Measurements from ENCODE around the gene AKT1.

AKT1 gene

GRCh38 chr14:104784846-104785707, 10.5 kb downstream of the AKT1 start:
- DNase-seq = peak; percentile 70 to 85

GRCh38 chr14:104784218-104784568, 11.4 kb downstream of the AKT1 start:
- peak in 1 of 2 experiments; percentile 20 for DNase-seq

GRCh38 chr14:104783484-104784217, 11.9 kb downstream of the AKT1 start:
- no peak for DNase-seq

DNA sequence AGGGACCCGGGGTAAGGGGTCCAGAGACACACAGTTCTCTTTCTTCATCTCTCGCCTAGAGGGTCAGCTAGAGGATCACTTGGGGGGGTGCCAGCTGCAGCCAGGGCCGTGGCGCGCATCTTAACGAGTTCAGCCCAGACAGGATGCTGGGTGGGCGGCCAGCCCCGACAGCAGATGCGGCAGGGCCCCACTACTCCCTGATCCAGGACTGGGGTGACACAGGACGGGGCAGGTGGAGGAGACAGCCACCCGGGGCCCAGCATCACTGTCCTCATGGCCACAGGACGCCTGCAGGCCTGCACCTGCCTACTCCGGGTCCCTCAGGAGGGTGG, 12.8 kb downstream of the AKT1 start:
- DNase-seq = no peak

GRCh38 chr14:104782086-104782807, 13.3 kb downstream of the AKT1 start:
- DNase-seq = no peak

DNA sequence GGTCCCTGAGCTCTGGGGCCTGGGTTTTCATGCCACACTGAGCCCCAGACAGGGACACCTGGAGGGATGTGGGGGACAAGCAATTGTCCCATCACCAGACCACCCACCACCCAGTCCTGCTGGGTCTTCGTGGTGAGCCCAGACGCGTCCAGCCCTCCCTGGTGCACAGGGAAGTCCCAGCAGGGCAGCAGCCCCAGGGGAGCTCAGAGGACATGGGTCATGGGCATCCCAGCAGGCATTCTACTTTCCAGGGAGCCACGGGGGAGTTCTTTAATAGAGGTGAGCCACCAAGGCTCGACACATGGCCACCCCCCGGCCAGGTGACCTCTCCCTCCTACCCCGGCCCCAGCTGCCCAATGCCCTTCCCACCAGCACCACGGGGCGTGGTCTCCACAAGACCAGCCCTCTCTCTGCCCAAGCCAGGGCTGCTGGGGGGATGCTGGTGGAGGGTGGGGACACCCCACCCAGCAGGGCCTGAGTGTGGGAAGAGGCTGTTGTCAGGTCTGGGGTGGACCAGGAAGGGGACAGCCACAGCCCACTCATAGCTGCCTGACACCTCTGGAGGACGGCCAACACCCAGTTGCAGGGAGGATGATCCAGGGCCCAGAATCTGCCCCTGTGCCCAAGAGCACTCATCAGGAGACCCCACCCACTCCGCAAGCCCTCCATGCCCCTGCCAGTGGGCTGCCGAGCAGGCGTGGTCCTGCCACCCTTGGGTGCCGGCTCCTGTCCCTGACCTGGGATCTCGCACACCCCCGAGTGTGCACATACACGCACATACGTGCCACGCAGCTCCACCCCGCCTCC, 14.1 kb downstream of the AKT1 start:
- no peak for DNase-seq

DNA sequence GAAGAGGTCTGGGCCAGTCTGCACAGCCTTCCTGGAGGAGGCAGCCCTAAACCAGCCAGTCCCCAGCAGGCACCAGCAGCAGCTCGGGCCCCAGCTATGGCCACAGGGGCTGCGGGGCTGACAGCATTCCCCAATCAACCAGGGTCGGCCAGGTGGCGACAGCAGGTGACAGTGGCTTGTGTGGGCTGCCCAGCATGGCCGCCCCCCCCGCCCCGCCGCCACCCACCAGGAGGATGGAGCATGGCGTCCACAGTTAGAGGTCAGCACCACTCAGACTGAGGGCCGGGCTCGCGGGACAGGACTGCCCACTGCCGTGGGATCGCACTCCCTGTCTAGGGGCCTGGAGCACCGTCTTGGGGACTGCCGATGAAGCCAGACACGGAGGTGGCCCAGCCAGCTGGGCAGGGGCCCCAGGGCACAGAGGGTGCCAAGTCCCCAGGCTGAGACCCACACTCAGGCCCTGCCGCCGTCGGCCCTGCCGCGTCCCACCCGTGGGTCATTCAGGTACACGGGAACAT, 15.0 kb downstream of the AKT1 start:
- no peak for DNase-seq

- DNase-seq = no peak
Measured at GRCh38 chr14:104779776-104780512, 15.6 kb downstream of the AKT1 start.

DNA sequence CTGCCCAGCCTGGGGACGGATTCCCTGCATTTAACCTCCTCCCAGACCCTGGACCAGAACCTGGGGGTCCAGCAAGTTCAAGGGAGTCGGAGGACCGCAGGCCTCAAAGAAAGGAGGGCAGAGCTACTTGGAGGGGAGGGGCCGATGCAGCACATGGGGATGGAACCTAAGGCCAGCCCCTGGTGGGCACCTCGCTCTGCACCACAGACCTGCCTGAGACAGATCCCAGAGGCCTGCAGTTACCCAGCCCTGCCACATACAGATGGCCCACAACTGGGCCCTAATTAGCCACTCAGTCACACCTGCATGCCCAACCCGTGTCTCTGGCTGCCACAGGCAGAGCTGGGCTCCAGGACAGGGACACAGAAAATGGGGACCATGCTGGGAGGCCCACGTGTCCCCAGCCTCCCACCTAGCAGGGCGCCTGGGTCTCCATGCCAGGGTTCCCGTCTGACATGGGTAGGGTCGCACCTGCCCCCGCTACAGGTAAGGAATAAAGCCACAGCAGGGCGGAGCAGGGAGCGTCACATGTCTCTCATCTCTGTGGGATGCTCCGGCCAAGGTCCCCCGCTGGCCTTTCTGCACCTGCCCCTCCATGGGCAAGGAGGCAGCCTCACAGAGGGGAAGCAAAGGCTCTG, 16.7 kb downstream of the AKT1 start:
- DNase-seq = peak in 1 of 2 experiments; percentile 68

DNA sequence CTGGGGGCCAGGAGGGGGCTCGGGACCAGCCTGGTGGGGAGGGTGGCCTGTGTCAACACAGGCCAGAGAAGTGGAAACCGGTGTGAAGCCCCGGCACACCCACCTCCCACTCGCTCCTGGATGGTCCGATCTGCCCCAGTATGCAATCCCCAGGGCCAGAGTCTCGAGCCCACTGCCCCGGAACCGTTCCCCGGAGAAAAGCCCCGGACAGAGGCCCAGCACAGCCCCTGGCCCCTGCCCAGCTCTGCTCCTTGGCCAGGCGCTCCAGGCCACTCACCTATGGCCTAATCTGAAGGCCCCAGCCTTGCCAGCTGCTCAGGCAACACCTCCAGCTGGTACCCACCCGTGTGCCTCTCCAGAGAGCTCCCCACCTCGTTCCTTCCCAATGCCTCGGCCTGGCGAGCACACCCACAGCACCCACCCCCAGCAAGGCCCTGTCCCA, 17.7 kb downstream of the AKT1 start:
- no peak for DNase-seq

- no peak for DNase-seq
Measured at GRCh38 chr14:104776961-104777807, 18.4 kb downstream of the AKT1 start.

- no peak for DNase-seq
Measured at GRCh38 chr14:104776481-104776880, 19.1 kb downstream of the AKT1 start.

DNA sequence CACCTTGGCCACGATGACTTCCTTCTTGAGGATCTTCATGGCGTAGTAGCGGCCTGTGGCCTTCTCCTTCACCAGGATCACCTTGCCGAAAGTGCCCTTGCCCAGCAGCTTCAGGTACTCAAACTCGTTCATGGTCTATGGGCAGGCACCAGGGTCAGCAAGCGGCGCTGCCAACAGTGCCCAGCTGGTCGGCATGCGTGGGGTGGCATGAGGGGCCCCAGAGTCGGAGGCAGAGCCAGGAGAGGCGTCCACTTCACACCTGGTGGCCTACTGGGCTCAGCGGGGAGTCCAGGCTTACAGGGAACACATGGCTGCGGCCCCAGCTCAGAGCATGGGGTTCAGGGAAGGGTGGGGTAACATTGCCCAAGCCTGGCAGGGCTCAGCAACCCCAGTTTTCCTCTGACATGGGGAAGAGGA, 20.5 kb downstream of the AKT1 start:
- DNase-seq = no peak

- no peak for DNase-seq
Measured at GRCh38 chr14:104774453-104775072, 21.0 kb downstream of the AKT1 start.

GRCh38 chr14:104773505-104774452, 21.8 kb downstream of the AKT1 start:
- peak in 1 of 2 experiments; percentile 30 for DNase-seq

DNA sequence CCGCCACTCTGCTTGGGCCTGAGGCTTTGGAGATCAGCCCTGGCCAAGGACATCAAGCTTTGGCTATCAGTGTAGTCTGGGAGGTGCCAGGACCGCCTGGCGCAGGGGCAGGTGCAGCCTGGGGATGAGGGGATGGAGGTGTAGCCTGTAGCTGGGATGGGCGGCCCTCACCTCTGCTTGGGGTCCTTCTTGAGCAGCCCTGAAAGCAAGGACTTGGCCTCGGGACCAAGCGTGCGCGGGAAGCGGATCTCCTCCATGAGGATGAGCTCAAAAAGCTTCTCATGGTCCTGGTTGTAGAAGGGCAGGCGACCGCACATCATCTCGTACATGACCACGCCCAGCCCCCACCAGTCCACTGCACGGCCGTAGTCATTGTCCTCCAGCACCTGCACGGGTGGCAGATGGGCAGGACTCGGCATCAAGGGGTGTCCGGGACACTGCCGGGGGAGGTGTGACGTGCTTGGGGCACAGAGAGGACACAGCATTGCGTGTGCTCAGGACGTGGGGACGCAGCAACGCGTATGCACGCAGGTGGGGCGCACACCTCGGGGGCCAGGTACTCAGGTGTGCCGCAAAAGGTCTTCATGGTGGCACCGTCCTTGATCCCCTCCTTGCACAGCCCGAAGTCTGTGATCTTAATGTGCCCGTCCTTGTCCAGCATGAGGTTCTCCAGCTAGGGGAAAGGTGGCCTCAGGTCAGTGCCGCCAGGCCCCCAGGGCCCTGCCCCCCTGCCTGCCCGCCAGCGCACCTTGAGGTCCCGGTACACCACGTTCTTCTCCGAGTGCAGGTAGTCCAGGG, 22.6 kb downstream of the AKT1 start:
- DNase-seq = no peak

DNA sequence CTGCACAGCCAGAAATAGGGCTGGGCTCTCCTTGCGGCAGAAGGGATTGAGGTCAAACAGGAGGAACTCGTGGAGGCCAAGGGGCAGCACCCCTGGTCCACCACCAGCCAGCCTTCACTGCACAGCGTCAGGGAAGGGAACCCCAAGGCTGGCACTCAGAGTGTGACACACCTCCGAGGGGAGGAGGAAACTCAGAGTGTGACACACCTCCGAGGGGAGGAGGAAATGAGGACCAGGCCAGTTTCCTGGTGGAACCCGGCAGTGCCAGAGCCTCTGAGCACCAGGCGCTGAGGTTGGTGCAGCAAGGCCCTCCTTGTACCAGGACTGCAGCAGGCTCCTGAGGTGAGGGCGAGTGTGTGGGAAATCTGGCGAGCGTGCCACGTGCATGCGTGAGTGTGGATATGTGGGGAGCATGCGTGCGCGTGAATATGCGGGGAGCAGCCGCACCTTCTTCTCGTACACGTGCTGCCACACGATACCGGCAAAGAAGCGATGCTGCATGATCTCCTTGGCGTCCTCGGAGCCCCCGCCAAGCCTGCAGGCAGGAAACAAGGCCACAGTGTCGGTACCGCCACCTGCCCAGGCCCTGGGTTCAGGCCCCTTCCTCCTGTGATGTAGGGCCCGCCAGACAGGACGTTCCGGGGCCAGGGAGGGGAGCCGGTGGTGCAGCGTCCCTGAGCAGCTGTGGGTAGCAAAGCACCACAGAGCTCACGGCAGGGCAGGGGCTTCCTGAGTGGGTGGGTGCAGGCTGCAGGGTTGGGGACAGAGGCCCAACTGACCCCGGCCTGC, 23.4 kb downstream of the AKT1 start:
- DNase-seq = no peak

All from NCI-H2081 (cell line).